ENCODE results near the gene ERLEC1. TPM values are rescaled to one million over a fixed set of nuclear protein-coding genes. Genes with fewer than 3 reads are reported as not detected.

Gene ERLEC1
- total RNA-seq, 3 donors from 2014 or later = 31.9 to 40.1 (median 34.5) TPM

DNA sequence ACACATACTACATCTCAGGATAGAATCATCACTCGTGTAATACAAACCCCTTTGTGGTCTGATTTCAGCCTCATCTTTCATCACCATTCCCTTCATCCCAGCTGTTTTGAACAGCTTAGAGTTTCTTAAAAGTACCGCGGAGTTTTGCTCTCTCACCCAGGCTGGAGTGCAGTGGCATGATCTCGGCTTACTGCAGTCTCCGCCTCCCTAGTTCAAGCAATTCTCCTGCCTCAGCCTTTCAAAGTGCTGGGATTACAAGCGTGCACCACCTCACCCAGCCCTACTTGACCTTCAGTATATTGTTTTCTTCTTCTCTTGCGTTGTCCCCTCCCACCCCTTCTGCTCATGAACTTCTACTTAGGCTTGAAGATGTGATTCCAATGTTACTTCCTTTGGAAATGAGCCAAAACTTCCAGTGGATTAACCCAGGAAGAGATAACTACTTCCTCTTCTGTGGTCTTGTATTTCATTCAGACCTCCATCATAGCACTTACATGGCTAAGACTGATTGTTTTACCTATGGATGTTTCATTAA is 15.8 kb downstream of the ERLEC1 start:
- ATAC-seq (no peak), DNase-seq (no peak)
- Histone ChIP-seq H3K4me1 (ENCODE audit: low read depth) (no peaks in the 10 kb centered on the region), H3K4me3 (no peak overlapping the region), H3K36me3 (ENCODE audit: low read depth) (no peaks in the 10 kb centered on the region), H3K9me3 (no peaks in the 10 kb centered on the region)
- intact Hi-C loops (cut with DNase I, micrococcal nuclease) = no loop called here
- TF ChIP-seq, protein P1, sequence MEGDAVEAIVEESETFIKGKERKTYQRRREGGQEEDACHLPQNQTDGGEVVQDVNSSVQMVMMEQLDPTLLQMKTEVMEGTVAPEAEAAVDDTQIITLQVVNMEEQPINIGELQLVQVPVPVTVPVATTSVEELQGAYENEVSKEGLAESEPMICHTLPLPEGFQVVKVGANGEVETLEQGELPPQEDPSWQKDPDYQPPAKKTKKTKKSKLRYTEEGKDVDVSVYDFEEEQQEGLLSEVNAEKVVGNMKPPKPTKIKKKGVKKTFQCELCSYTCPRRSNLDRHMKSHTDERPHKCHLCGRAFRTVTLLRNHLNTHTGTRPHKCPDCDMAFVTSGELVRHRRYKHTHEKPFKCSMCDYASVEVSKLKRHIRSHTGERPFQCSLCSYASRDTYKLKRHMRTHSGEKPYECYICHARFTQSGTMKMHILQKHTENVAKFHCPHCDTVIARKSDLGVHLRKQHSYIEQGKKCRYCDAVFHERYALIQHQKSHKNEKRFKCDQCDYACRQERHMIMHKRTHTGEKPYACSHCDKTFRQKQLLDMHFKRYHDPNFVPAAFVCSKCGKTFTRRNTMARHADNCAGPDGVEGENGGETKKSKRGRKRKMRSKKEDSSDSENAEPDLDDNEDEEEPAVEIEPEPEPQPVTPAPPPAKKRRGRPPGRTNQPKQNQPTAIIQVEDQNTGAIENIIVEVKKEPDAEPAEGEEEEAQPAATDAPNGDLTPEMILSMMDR (IDR thresholded peaks at IDR 0.05) = no peak

DNA sequence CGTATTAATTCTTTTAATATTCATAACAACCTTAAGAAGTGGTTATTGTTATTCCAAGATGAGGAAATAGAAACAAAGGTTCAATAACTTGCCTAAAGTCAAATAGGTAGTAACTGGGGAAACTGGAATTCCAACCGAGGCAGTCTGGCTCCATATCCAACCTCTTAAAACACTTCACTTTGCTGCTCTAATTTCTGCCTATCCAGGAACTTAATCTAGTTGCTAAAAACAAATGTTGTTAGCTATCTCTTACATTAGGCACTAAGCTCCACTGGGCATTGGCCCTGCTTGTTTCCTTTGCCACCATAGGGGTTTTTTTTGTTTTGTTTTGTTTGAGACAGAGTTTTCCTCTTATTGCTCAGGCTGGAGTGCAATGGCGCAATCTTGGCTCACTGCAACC is 24.8 kb downstream of the ERLEC1 start:
- ATAC-seq = no peak
- intact Hi-C loops (cut with DNase I, micrococcal nuclease) = no loop called here
- H3K4me3 ChIP-seq = no peak overlapping the region
- H3K4me1 ChIP-seq (ENCODE audit: low read depth) = no peaks in the 10 kb centered on the region
- H3K9me3 ChIP-seq = no peaks in the 10 kb centered on the region
- no peak for DNase-seq
- TF ChIP-seq, protein P1 (IDR thresholded peaks at IDR 0.05) = no peak
- H3K36me3 ChIP-seq (ENCODE audit: low read depth) = peaks cover 8% of the 10 kb centered on the region

DNA sequence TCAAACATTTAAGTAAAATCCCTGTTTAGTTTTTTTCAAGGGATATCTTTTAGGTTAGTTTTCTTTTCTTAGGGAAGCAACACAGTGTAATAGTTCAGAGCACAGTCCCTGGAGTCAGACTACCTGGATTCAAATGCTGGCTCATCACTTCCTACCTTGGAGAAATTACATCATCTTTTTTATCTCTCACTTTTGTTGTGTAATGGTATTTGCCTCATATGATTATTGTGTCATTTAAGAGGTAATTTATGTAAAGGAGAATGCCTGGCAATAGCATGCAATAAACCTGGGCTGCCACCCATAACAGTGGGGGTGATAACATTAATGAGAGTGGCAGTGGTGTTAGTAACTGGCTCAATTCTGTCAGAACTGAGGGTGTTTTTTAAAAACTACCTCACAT is 26.3 kb downstream of the ERLEC1 start:
- intact Hi-C loops (cut with DNase I, micrococcal nuclease) = no loop called here
- Histone ChIP-seq H3K9me3 (no peaks in the 10 kb centered on the region), H3K4me3 (no peak overlapping the region), H3K4me1 (ENCODE audit: low read depth) (no peaks in the 10 kb centered on the region), H3K36me3 (ENCODE audit: low read depth) (peaks cover 8% of the 10 kb centered on the region)
- no peak for DNase-seq
- ATAC-seq = peak; percentile 69
- TF ChIP-seq, protein P1 (IDR thresholded peaks at IDR 0.05) = no peak

DNA sequence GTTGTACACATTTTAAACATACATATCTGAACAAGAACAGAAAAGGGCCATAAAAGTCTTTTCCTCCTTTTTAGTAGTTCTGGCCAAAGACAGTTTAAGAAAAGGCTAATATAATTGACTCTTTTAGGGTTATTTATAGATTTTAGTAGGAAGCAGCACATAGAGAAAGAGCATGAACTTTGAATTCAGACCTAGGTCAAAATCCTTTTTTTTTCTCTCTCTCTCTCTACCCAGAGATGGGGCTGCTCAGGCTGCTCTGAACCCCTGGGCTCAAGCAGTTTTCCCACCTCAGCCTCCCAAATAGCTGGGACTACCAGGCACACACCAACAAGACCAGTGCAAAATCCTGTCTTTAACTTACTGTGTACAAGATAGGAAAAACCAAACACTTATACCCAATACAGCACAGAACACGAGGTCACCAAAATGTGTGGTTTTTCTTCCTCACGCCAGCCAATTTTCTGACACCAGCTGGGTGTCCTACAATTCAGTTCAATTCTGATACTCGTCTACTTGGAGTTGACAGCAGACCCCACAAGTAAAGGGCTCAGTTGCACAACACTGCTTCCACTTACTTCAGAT is 32.1 kb downstream of the ERLEC1 start:
- intact Hi-C loops (cut with DNase I, micrococcal nuclease) = no loop called here
- no peak for DNase-seq
- H3K4me3 ChIP-seq = no peak overlapping the region
- no peaks in the 10 kb centered on the region for H3K36me3 ChIP-seq (ENCODE audit: low read depth)
- no peak for ATAC-seq
- no peaks in the 10 kb centered on the region for H3K9me3 ChIP-seq
- peaks cover 6% of the 10 kb centered on the region for H3K4me1 ChIP-seq (ENCODE audit: low read depth)
- TF ChIP-seq, protein P1 (IDR thresholded peaks at IDR 0.05) = no peak

DNA sequence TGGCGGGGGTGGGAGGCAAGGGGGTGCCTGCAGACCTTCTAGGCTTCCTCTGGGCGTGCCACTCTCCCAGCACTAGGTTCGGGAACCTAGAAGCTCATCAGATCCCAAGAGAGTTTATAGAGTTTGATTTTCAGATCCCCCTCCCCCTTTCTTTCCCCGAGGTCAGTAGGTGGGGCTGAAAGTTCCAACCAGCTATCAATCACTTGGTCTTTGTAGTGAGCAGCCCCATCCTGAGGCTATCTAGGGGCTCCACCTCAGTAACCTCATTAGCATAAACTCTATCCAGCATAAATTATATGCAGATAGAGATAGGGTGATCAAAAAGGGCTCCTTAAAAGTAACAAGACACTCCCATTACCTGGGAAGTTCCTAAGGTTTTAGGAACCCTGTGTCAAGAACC is 32.8 kb downstream of the ERLEC1 start:
- TF ChIP-seq, protein P1 (IDR thresholded peaks at IDR 0.05) = no peak
- Histone ChIP-seq H3K4me3 (no peak overlapping the region), H3K36me3 (ENCODE audit: low read depth) (no peaks in the 10 kb centered on the region), H3K9me3 (no peaks in the 10 kb centered on the region), H3K4me1 (ENCODE audit: low read depth) (peaks cover 6% of the 10 kb centered on the region)
- DNase-seq (no peak), ATAC-seq (peak; percentile 29)
- intact Hi-C loops (cut with DNase I, micrococcal nuclease) = no loop called here
